Fibroblast of upper back skin (primary cell): ENCODE data around the gene NTHL1.
"Not testable (repeated sequence)": the region's sequence is repeated elsewhere in the genome, so short reads cannot be mapped to it uniquely, and the experiment has no call there.

Source experiments
- DNase-seq: peaks from one replicate; pipeline ENCODE4 v3.0.0-alpha.2; 2013

NTHL1 gene

DNA sequence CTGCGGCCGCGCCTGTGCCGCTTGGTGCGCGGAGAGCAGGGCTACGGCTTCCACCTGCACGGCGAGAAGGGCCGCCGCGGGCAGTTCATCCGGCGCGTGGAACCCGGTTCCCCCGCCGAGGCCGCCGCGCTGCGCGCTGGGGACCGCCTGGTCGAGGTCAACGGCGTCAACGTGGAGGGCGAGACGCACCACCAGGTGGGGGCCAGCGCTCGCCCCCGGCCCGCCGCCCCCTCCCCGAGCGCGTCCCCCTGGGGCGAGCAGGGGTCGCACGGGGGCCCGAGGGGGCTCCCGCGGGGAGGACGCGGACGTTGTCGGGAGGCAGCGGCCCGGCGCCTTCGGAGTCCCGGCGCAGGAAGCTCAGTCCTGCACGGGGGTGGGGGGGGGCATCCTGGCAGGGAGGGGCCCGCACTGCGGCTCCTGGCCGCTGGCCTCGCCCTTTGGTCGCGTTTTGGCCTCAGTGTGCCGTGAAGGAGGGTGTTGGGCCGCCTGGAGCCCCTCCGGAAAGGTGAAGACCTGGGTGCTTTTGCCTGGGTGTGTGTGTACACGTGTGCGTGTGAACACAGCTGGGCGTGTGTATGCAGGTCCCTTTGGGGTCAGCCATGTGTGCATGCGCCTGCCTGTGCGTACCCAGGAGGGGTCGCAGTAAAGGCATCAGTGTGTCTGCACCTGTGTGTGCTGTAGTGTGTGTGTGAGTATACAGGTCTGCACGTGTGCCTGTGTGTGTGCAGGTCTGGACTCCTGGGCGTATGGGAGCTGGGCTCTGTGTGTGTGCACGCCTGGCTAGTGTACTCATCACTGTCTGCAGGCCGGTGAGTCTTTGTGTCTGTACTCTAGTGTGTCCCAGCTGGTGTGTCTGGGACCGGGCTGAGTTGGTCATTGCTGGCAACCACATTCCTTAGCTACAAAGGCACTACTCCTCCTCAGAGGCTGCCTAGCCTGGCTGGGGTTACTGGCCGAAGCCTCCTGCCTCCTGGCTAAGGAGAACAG lies 20.3 kb downstream of the NTHL1 start:
- DNase-seq, result peak; percentile 45

DNA sequence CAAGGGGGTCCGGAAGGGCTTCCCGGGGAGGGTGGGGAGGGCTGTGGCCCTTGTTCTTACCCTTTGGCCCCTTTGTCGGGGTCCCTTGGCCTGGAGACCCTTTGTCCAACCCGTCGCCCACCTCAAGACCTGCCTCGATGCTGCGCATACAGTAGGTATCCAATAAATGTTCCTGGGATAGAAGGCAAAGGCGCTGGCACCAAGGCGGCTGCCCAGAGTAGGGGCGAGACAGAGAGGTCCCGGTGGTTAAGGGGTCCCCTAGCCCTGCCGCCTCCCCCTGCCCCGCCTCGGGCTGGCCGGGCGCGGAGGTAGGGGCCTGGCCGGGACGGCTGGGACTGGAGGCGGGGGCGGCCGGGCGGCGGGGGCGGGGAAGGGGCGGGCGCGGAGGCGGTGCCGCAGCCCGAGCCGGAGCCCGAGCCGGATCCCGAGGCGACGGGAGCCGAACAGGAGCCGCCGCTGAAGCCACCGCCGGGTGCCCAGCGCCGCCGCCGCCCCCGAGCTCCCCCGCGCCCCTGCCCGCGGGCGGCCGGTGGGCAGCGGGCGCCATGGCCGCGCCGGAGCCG lies 21.1 kb downstream of the NTHL1 start, which contains the start of gene NHERF2:
TSS of gene NHERF2 (plus strand) at position 442 of the 563 bp plus-strand sequence. CDS start at position 546, 104 bp downstream.
- DNase-seq, result no peak

DNA sequence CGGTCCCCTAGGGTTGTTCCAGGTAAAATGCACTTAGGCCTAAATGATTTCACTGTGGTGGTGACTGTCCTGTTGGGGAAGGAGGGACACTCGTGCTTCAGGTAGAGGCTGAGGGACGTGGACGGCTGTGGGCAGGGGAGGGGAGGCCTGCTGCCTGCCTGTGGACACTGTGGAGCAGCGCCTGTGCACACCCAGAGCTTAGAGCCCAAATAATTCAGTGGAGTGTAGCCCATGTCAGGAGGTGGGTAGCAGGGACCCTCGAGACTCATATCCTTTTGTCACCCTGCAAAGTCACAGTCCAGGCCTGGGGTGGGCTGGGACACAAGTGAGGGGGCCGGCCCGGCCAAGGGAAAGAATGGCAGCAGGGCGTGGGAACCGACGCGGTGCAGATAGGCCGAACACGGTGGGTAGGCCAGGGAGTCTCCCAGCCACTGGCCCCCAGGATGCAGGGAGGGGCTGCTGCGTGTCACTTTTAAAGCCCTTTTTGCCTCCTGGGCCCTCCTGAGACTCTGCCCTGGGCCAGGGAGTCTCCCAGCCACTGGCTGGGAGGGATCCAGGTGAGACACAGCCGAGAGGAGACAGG lies 21.7 kb downstream of the NTHL1 start:
- no peak for DNase-seq

DNA sequence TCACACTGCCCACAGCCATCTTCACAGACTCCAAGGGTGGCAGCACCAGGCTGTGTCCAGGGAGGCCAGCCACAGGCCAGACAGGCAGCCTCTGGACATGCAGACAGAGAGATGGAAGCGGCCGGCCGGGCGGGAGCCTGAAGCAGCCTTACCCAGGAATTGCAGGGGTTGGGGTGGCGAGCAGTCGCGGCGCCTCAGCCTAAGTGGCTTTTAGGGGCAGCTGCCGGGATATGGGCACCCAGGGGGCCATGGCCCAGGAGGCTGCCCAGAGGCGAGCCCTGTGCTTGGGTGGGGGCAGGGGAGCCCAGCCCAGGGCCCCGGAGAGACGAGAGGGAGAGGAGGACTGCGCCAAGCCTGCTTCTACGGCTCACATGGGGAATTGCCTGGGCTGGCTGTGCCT lies 22.4 kb downstream of the NTHL1 start:
- no peak for DNase-seq

DNA sequence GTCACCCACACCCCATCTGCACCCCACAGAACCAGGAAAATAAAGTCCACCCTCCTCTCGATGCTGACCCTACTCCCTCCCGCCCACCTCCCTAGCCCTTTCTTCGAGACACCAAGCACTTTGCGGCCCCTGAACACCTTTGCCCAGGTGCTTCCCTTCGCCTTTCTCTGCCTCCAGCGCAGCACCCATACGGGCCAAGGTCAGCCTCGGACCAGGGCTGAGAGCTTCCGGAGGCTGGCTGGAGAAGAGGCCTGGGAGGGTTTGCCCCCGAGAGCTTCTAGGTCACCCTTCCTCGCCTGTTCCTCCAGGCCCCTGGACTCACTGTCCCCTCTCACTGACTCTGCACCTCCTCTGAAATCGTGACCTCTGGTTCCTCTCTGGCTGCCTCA lies 23.6 kb downstream of the NTHL1 start:
- no peak for DNase-seq

DNA sequence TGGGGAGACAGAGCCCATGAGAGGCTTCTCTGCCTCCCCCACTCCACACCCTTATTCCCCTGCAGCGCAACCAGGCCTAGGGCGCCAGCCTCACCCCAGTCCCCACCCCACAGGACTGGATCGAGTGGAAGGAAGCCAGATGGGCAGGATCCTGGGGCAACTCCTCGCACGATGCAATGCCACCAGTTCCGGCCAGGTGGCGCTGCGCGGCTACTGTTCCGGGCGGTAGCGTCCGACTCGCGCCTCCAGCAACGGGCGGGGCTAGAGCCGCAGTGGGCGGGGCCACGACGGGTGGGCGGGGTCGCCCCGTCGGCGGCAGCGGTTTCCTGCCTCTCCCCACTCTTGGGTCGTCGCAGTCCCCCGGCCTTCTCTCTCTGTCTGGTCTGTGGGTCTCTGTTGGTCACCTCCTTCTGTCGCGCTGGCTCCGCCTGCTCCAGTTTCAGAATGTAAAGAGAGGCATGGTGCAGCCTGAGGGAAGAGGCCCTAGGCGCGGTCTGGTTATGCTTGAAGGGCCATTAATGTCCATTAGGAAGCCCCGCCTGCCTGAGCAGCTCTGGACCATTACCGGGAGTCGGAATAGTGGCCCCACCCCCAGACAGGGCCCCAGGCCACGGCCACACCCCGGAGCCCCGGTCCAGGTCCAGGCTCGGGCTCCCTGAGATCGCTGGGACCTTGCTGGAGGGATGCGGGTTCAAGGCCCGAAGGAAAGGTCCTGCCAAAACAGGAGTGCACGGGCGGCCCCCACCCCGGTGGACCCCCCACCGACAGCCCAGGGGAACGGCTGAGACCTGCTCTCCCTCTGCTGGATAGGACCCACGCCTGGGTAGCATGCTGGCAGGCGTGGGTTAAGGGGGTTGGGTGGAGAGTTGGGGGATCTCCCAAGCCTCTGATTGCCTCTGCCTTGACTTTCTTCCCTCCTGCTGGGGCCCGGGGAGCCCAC lies 24.3 kb downstream of the NTHL1 start:
- DNase-seq, result peak; percentile 82

DNA sequence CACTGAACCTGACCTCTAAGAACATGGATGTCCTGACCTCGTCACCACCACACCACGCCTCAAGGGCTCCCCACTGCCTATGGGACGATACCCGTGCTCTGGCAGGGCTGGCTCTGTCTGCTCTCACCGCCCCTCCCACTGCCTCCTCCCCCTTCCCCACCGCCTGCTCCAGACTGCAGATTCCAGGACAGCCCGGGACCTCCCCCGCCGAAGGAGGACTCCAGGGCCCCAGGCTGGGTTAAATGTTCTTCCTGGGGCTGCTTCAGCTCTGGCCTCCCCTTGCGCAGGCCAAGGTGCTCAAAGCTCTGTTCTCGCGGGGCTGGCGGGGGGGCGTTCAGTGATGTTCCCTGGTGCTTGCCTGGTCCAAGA lies 24.9 kb downstream of the NTHL1 start:
- DNase-seq, result peak; percentile 49

DNA sequence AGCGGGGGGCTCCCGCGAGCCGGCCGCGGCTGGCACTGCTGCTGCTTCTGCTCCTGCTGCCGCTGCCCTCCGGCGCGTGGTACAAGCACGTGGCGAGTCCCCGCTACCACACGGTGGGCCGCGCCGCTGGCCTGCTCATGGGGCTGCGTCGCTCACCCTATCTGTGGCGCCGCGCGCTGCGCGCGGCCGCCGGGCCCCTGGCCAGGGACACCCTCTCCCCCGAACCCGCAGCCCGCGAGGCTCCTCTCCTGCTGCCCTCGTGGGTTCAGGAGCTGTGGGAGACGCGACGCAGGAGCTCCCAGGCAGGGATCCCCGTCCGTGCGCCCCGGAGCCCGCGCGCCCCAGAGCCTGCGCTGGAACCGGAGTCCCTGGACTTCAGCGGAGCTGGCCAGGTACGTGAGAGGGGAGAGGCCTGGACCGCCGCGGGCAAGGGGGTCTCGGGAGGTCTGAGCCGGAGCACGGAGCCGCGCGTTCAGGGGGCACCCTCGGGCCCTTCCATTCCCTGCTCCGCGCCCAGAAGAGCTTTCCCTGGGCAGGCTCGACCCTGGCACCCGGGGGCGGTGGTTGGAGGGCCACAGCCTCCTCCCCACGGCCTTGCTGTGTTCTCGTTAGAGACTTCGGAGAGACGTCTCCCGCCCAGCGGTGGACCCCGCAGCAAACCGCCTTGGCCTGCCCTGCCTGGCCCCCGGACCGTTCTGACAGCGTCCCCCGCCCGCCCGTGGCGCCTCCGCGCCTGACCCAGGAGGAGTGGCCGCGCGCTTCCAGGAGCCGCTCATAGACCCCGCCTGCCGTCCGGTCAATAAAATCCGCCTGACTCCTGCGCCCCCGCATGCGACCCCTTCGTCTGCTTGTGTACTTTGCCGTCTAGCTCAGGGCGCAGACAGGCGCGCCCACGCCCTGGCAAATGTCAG lies 27.5 kb downstream of the NTHL1 start:
- DNase-seq, result no peak

DNA sequence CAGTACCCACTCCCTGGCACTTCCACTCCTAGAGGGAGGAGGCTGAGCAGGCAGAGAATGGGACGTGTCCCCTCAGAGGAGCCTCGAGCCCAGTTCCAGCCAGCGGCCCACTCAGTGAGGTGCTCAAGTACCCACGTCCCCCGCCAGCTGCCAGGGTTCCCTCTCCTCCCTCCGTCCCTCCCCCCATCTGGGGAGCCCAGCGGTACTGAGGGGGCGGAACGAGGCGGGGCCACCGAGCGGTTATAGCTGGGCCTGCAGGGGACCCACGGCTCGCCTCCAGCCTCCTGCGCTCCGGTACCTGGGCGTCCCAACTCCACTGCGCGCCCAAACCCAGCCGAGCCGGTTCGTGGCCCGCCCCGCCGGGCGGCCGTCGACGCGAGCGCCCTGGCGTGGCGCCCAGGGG lies 28.1 kb downstream of the NTHL1 start, which contains the start of gene NPW:
TSS of gene NPW (plus strand) at position 268 of the 403 bp plus-strand sequence.
- DNase-seq, result no peak

DNA sequence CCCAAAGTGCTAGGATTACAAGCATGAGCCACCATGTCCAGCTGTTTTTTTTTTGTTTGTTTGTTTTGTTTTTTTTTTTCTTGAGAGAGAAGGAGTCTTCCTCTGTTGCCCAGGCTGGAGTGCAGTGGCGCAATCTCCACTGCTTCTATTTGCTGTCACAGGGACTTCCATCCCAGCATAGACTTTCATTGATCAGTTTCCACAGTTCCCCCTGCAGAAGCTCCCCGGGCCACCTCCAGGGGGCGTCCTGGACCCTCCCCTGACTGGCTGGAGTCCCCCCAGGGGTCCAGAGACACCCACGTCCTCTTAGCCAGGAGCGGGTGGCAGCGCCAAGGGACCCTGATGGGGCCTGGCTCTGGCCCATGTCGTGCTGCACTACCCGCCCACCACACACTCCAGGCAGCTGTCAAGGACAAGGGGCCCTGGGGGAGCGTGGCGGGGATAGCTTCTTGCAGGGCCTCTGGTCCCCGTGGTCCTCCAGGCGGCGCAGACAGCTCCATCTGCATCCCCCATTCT lies 31.2 kb downstream of the NTHL1 start:
- DNase-seq, result no peak

DNA sequence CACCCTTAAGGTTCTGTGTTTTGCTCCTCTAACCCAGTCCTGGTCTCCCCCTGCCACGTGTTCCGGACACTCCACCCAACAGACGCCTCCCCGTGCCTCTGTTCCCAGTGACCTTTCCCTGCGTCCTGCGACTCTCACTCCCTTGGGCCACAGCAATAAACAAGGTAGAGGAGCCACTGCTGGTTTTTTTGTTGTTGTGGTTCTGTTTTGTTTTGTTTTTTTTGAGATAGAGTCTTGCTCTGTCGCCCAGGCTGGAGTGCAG lies 31.8 kb downstream of the NTHL1 start:
- DNase-seq, result no peak

DNA sequence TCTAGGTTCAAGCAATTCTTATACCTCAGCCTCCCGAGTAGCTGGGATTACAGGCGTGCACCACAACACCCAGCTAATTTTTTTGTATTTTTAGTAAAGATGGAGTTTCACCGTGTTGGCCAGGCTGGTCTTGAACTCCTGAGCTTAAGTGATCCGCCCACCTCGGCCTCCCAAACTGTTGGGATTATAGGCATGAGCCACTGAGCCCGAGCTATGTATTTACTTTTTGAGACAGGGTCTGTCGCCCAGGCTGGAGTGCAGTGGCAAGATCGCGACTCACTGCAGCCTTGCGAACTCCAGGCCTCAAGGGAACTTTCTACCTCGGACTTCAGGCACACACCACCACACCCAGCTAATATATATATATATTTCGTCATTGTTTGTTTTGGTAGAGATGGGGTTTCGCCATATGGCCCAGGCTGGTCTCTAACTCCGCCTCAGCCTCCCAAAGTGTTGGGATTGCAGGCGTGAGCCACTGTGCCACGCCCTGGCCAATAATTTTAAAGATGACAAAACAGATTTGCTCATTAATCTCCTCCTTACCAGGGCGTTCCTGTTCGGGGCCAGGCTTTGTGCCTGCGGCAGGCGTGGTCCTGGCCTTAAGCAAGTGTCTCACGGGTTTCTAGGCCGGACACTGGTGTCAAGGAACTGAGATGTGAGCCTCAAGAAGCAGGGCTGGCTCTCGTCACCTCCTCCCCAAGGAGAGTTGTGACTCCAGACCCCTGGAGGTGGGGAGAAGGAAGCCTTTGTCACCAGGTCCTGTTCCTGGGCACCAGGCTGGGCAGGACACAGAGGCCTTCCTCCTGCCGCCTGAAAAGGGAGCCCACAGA lies 32.3 kb downstream of the NTHL1 start:
- no peak for DNase-seq

DNA sequence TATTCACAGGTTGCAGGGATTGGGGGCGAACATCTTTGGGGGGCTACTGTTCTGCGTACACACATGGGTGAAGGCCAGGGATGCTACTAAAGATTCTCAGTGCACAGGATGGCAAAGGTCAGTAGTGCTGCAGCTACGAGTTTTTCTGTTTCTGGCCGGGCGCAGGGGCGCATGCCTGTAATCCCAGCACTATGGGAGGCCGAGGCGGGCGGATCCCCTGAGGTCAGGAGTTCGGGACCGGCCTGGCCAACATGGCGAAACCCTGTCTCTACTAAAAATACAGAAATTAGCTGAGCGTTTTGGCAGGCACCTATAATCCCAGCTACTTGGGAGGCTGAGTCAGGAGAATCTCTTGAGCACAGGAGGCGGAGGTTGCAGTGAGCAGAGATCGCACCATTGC lies 34.1 kb downstream of the NTHL1 start:
- DNase-seq, result no peak

DNA sequence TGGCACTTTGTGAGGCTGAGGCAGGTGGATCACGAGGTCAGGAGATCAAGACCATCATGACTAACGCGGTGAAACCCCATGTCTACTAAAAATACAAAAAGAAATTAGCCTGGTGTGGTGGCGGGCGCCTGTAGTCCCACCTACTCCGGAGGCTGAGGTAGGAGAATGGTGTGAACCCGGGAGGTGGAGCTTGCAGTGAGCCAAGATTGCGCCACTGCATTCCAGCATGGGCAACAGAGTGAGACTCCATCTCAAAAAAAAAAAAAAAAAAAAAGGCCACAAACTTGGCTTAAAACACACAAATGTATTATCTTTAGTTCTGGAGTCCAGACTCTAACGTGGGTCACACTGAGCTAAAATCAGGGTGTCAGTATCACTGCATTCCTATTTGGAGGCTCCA lies 35.9 kb downstream of the NTHL1 start:
- DNase-seq, result not testable (repeated sequence)

DNA sequence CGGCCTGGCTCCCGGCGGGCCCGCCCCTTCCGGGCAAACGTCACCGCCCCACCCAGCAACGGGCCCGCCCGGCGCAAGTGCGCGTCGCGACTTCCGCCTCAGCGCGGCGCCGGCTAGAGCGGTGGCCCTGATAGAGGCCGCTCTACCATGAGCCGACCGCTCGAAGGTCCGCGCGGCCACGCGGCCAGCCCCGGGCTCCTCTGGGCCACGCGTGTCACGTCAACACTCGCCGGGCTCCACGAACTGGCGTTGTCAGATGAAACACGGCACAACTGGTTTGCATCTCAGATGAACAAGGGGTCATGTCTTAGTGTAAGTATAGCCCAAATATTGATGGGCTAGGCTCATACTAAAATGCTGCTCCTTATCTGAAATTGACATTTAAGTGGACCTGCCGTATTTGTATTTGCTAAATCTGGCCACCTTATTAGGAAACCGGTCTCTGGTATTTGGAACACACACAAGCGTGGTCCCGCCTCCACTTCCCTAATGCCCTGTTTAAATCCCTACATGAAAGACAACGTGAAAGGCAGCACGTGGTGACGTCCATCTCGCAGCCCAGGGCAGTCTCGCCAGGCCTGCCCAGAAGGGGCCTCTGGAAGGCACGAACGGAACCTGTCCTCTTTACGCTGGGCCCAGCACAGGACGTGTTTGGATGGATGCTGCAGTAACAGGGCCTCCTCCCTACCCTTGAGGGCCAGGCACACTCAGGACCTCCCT lies 37.7 kb downstream of the NTHL1 start, which contains the start of gene ZNF598:
TSS of gene ZNF598 (minus strand) at position 31 of the 720 bp plus-strand sequence.
- peak; percentile 85 for DNase-seq

DNA sequence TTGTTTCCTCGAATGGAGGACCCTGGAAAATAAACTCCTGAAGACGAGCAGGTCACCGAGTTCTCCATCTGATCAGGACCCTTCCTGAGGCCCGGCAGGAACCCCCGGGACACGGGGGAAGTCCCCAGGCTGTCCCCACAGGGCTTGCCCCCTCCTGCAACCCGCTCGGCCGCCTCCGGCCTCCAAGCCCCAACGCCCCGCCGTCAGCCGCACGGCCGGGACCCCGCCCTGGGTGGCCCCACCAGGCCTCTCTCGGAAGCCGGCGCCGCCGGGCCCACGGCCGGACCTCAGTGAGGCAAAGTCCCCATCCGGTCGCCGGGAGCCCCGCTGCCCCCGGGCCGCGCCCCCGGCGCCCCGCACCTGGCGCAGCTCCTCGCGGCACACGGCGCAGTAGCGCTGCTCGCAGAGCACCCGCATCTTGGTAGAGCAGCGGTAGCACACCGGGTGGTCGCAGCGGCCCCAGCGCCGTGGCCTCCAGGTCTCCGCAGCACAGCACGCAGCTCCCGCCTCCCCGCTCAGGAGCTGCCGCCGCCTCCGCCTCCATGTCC lies 38.4 kb downstream of the NTHL1 start:
- DNase-seq, result no peak

DNA sequence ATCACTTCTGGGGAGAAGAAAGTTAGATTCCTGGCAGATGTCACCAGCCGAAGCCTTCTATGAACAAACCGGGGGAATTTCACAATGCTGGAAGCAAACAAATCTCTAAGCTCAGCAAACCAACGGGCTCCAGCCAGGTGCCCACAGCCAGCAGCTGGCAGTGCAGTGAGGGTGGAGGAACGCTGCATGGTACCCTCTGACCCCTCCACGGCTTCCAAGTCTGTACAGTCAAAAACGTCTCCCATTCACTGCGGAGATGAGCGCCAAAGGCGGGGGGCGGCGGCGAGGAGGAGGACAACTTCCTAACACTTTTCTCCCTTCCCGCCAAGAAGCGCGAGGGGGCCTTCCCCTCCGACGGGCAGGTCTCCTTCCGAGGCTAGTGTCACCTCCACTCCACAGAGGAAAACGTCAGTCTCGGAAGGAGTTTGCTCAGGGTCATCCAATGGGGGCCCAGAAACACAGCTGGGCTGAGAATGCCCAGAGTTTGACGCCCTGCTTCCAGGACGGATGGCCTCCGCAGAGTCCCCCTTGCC lies 38.9 kb downstream of the NTHL1 start:
- DNase-seq, result no peak

DNA sequence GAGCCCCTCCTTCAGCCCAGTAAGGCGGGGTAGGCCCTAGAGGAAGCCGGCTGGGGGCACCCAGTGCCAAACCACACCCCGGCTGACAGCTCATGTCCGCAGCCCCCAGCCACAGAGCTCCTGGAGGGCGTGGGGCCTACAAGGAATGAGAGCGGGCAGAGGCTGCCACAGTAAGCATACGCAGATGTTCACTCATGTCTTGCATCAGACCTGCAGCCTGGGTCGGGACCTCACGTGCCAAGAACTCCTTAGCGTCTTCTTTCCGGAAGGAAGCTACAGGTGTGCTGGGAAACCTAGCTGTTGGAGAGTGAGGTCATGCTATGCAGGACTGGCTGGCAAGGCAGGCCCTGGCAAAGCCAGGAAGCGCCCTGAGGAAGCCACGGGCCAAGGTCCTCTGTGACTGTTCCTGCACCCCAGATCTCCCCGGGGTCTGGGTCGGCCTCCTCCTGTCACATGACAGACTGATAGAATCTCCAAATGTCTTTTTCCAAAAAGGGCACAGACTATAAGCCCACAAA lies 39.6 kb downstream of the NTHL1 start:
- peak; percentile 36 for DNase-seq
